Right kidney (tissue), 9 donors: ENCODE results near the gene TMEM123.

Experiments
- DNase-seq: peaks from one replicate; pipeline ENCODE4 v3.0.0-alpha.2; 2016
- long read RNA-seq, 8 donors: transcript quantifications; one replicate each; lab custom pipeline, GENCODE V29; 2026

Gene TMEM123, protein sequence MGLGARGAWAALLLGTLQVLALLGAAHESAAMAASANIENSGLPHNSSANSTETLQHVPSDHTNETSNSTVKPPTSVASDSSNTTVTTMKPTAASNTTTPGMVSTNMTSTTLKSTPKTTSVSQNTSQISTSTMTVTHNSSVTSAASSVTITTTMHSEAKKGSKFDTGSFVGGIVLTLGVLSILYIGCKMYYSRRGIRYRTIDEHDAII
- long read RNA-seq, donor 1, transcript TMEM123-202 (5 exons, 3,579 nt): major isoform, 57 of 94 reads
- long read RNA-seq, donor 1, transcript TMEM123-206 (3 exons, 549 nt): minor isoform, 27 of 94 reads
- long read RNA-seq, donor 1, partial matches to known transcripts: 9 of 94 reads
- long read RNA-seq, donor 1, other reads (novel, unspliced or antisense): 0 of 94 reads
- long read RNA-seq, donor 2, transcript TMEM123-206 (3 exons, 549 nt): minor isoform, 30 of 80 reads
- long read RNA-seq, donor 2, transcript TMEM123-202 (5 exons, 3,579 nt): major isoform, 34 of 80 reads
- long read RNA-seq, donor 2, partial matches to known transcripts: 16 of 80 reads
- long read RNA-seq, donor 2, other reads (novel, unspliced or antisense): 0 of 80 reads
- long read RNA-seq, donor 3, transcript TMEM123-202 (5 exons, 3,579 nt): major isoform, 24 of 53 reads
- long read RNA-seq, donor 3, transcript TMEM123-206 (3 exons, 549 nt): minor isoform, 14 of 53 reads
- long read RNA-seq, donor 3, partial matches to known transcripts: 15 of 53 reads
- long read RNA-seq, donor 3, other reads (novel, unspliced or antisense): 0 of 53 reads
- long read RNA-seq, donor 4, transcript TMEM123-206 (3 exons, 549 nt): major isoform, 49 of 105 reads
- long read RNA-seq, donor 4, transcript TMEM123-202 (5 exons, 3,579 nt): minor isoform, 43 of 105 reads
- long read RNA-seq, donor 4, partial matches to known transcripts: 13 of 105 reads
- long read RNA-seq, donor 4, other reads (novel, unspliced or antisense): 0 of 105 reads
- long read RNA-seq, donor 5, transcript TMEM123-206 (3 exons, 549 nt): minor isoform, 15 of 90 reads
- long read RNA-seq, donor 5, transcript TMEM123-202 (5 exons, 3,579 nt): major isoform, 53 of 90 reads
- long read RNA-seq, donor 5, partial matches to known transcripts: 22 of 90 reads
- long read RNA-seq, donor 5, other reads (novel, unspliced or antisense): 0 of 90 reads
- long read RNA-seq, donor 6, transcript TMEM123-202 (5 exons, 3,579 nt): minor isoform, 50 of 133 reads
- long read RNA-seq, donor 6, transcript TMEM123-206 (3 exons, 549 nt): major isoform, 66 of 133 reads
- long read RNA-seq, donor 6, partial matches to known transcripts: 15 of 133 reads
- long read RNA-seq, donor 6, other reads (novel, unspliced or antisense): 0 of 133 reads
- long read RNA-seq, donor 7, transcript TMEM123-202 (5 exons, 3,579 nt): minor isoform, 72 of 203 reads
- long read RNA-seq, donor 7, transcript TMEM123-206 (3 exons, 549 nt): major isoform, 92 of 203 reads
- long read RNA-seq, donor 7, partial matches to known transcripts: 39 of 203 reads
- long read RNA-seq, donor 7, other reads (novel, unspliced or antisense): 0 of 203 reads
- long read RNA-seq, donor 8, transcript TMEM123-202 (5 exons, 3,579 nt): major isoform, 54 of 96 reads
- long read RNA-seq, donor 8, transcript TMEM123-206 (3 exons, 549 nt): minor isoform, 24 of 96 reads
- long read RNA-seq, donor 8, partial matches to known transcripts: 18 of 96 reads
- long read RNA-seq, donor 8, other reads (novel, unspliced or antisense): 0 of 96 reads

GRCh38 chr11:102452461-102453301 is at the start of gene TMEM123:
Gene TMEM123, minus strand, starts transcription at chr11:102452765. Its CDS starts 142 bp downstream, at chr11:102452623.
- peak; percentile 92 for DNase-seq

GRCh38 chr11:102500829-102501228 is 48.3 kb upstream of the TMEM123 start:
- no peak for DNase-seq

- DNase-seq: no peak
Observed at GRCh38 chr11:102499931-102500330, 47.4 kb upstream of the TMEM123 start.

DNA sequence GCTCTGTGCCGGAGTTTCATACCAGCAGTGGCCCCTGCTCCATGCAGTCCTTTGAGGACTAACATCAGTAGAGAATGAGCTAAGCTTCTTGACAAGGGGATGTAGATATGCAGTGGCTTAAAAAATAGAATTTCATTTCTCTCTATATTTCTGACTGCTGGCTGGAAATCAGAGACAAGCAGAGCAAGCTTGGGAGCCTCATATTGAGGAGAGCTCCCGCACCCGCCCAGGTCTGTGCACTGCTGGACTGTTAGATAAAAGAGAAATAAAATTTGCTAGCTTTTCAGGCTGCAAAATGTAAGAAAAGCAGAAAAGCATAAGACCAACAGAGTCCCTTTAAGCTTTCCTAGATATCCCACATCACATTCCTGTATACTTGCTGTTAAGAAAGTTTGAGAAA is 46.6 kb upstream of the TMEM123 start:
- DNase-seq: no peak

DNA sequence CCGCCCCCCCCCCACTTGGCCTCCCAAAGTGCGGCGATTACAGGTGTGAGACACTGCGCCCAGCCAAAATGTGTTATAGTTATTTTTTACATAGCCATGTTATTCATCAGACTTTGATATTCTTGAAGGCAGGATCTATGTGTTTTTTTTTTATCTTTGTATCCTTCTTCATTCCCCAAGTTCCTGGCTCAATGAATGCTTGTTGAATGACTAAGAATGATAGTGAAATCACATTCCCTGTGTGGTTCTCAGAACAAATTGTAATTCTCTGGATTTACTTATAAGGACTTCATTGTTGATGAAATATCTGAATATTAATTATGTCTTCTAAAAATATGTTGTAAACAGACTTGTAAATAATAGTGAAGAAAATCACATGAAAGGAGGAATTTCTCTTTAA is 44.5 kb upstream of the TMEM123 start:
- DNase-seq: no peak

DNA sequence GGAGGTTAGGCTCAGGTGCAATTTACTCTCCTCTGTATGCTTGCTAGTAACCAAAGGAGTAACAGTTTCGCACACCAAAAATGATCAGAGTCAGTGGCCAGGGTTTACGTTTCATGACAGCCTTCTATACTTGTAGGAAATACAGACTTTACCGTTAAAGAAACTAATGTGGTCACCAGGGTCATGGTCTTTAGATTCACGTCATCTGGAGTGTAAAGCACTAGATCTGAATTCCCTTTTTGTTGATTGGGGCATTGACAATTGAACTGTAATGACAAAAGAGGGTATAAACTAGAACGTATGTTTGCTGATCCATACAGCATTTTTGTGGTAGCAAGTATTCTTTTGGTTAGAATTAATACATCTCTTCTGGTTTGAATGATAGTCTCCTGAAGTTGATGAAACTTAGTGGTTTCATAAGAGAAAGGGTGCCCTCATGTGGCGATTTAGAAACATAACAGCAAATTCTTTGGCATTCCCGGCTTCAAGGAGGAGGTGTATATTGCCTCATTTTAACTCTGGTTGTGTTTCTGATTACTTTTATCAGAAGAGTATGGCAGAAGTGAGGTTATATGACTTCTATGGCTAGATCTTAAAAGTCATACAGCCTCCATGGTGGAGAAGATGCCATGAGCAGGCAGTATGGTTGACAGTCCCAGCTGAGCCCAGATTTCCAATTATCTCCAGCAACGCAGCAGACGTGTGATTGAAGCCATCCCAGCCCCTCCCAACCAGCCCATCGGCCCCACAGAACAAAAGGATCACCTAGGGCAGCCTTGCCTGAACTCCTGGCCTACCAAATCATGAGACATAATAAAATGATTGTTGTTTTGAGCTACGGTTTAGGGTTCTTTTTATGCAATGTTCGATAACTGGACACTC is 42.8 kb upstream of the TMEM123 start:
- peak; percentile 37 for DNase-seq

DNA sequence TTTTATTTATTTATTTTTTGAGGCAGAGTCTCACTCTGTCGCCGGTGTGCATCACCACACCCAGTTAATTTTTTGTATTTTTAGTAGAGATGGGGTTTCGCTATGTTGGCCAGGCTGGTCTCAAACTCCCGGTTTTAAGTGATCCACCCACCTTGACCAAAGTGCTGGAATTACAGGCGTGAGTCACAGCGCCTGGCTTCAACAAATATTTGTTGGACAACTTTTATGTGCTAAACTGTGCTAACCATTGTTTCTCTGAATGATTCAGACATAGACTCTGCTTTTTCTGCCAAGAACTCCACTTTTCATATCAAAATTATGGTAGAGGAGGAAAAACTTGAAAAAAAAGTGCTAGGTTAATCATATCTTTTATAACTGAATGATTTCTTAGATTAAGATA is 41.7 kb upstream of the TMEM123 start:
- DNase-seq: no peak

GRCh38 chr11:102493524-102493923 is 41.0 kb upstream of the TMEM123 start:
- DNase-seq: no peak

- no peak for DNase-seq
Observed at GRCh38 chr11:102491969-102492368, 39.4 kb upstream of the TMEM123 start.

DNA sequence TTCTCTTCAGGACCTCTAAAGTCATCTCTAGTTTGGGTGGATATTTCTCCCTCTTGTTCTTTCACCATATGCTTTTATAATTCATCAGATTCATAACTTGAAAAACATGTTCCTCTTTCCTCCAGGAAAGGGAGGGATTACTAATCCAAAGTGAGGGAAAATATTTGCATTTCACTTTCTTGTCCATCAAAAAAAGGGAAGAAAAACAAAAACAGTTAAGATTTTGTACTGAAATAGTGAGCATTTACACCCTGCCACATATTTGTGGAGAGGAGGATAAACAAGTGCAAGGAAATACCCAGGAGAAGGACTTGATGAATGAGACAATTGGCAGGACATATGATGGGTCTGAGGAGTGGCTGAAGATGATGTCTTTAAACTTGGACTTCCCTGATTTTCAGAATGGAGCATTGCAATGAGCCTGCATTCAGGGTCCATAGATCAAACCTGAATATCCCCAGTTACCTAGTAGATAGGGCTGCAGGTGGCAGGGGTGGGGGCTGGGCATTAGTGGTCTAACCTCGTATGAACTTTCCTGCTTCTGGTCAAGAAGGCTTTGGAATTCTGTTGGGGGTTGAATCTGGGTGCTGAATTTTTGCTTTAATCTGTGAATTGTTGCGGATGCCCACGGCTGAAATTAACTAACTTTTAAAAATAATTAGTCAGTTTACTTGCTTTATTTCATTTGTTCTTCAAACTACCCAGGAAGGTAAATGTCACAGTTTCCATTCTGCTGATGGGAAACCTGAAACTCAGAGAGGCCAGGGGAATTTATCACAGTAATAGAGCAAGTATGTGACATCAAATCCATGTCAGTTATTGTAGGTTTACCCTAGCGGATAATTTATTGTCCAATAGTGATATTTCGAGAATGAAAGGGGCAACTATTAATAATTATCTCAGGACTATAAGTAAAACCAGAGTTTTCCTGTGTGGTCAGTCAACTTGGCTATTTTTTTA is 36.9 kb upstream of the TMEM123 start:
- no peak for DNase-seq

GRCh38 chr11:102488208-102488607 is 35.6 kb upstream of the TMEM123 start:
- DNase-seq: no peak

GRCh38 chr11:102487214-102487613 is 34.6 kb upstream of the TMEM123 start:
- no peak for DNase-seq

DNA sequence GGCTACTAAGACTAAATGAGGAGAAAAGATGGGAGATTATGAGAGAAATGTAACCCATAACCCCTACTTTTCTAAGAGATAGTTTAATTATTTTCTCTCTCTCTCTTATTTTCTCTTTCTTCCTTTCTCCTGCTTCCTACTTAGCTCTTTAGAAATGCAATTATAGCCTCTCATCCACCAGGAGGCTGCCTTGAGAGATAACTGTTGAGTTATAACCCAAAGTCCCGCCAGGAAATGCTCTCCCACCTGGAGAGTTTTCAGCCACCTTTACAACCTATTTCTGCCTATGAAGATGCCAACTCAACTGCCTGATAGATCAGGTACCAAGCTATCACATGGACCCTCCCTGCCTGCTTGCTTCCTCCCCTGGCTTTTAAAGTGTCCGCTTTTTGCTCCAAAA is 34.0 kb upstream of the TMEM123 start:
- no peak for DNase-seq

- no peak for DNase-seq
Observed at GRCh38 chr11:102485095-102485722, 32.6 kb upstream of the TMEM123 start.

DNA sequence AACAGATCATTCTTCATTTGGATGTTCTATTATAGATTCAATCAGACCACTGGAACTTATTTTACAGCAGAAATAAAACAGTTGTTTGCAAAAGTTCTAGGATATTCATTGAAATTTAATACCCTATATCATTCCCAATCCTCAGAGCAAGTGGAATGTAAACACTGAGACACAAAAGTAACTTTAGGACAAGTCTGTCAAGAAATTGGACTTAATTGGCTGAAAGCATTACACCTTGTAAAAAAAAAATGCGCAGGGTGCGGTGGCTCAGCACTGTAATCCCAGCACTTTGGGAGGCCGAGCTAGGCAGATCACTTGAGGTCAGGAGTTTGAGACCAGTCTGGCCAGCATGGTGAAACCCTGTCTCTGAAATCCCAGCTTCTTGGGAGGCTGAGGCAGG is 29.9 kb upstream of the TMEM123 start:
- DNase-seq: no peak

DNA sequence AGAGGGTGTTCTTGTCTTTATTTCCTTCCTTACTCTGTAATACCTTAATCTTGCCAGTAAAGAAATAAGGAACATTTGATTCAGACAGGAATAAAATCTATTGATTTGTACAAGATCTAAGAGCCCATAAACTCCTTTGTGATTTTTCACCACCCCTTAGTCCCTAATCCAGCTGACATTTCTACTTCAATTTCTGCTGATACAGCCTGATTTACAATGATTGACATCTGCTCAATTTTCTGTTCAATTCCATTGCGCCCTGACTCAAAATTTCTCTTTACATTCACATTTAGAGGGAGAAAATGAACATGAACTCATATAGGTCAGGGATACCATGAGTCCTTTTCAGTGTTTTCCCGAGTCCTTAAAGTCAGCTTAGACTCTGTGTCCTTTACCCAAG is 27.2 kb upstream of the TMEM123 start:
- no peak for DNase-seq

DNA sequence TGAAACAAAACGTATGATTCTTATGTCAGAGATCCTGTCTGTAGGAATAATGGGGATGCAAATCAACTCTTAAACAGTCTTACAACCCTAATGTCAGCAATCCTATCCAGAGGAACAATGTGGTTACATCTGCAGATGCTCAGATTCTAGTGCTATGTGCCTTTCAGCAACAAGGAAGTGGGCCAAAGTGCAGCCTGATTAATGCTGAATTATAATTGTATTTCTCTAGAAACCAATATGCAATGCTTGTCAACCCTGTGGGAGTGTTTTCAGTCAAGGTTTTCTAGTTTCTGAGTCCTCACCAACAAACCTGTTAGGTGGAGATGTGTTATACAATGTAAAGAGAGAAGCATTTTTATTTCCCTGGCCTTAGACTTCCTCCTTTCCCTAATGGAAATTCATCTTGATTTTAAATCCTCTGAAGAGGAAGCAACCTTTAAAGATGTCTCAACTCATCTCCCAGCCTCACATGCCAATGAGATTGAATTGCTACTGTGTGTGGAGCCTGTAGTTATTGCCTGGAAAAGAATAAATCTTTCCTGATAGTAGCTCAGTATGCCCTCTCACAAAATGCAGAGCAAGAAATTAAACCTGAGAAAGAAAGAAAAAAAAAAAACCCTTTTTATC is 26.2 kb upstream of the TMEM123 start:
- no peak for DNase-seq
